ENCODE results near the gene FABP7.

Gene FABP7

GRCh38 chr6:122785891-122786290 lies 6.4 kb downstream of the FABP7 start:
- TF ChIP-seq ESRRG (CRISPR knock-in tag; IDR thresholded peaks at IDR 0.05) (no peak), SNAI2 (CRISPR knock-in tag; IDR thresholded peaks at IDR 0.05) (no peak), PATZ1 (CRISPR knock-in tag; IDR thresholded peaks at IDR 0.05; ENCODE audit: borderline replicate concordance) (no peak), GLIS3 (CRISPR knock-in tag; IDR thresholded peaks at IDR 0.05) (no peak), ARNTL (CRISPR knock-in tag; IDR thresholded peaks at IDR 0.05; ENCODE audit: borderline replicate concordance, low read depth) (no peak), ZC3H10 (CRISPR knock-in tag; IDR thresholded peaks at IDR 0.05) (no peak), ZFP30 (CRISPR knock-in tag; IDR thresholded peaks at IDR 0.05) (no peak), POU6F1 (CRISPR knock-in tag; IDR thresholded peaks at IDR 0.05; ENCODE audit: borderline replicate concordance, low read depth) (no peak), TCF4 (CRISPR knock-in tag; IDR thresholded peaks at IDR 0.05; ENCODE audit: borderline replicate concordance) (no peak), CSRNP3 (CRISPR knock-in tag; IDR thresholded peaks at IDR 0.05) (no peak), ZNF565 (CRISPR knock-in tag; conservative IDR thresholded peaks at IDR 0.05; ENCODE audit: low read depth) (no peak), CSDC2 (CRISPR knock-in tag; IDR thresholded peaks at IDR 0.05) (no peak), PPARA (CRISPR knock-in tag; IDR thresholded peaks at IDR 0.05; ENCODE audit: borderline replicate concordance) (no peak), ISL1 (CRISPR knock-in tag; IDR thresholded peaks at IDR 0.05) (no peak), TOX (CRISPR knock-in tag; IDR thresholded peaks at IDR 0.05; ENCODE audit: borderline replicate concordance) (no peak), CREB5 (CRISPR knock-in tag; IDR thresholded peaks at IDR 0.05; ENCODE audit: low read depth) (no peak)
- no peak for ATAC-seq

- TF ChIP-seq CREB5 (CRISPR knock-in tag; IDR thresholded peaks at IDR 0.05; ENCODE audit: low read depth) (no peak), TSHZ2 (CRISPR knock-in tag; IDR thresholded peaks at IDR 0.05) (no peak)
- ATAC-seq: no peak
Measured at GRCh38 chr6:122787721-122788120, 8.2 kb downstream of the FABP7 start.

GRCh38 chr6:122788208-122788607 lies 8.7 kb downstream of the FABP7 start:
- ATAC-seq: no peak
- TF ChIP-seq ZNF565 (CRISPR knock-in tag; conservative IDR thresholded peaks at IDR 0.05; ENCODE audit: low read depth) (no peak), GLIS3 (CRISPR knock-in tag; IDR thresholded peaks at IDR 0.05) (no peak), ZNF70 (CRISPR knock-in tag; IDR thresholded peaks at IDR 0.05) (no peak), CSDC2 (CRISPR knock-in tag; IDR thresholded peaks at IDR 0.05) (no peak), BACH2 (CRISPR knock-in tag; IDR thresholded peaks at IDR 0.05; ENCODE audit: borderline replicate concordance) (no peak), ARNTL (CRISPR knock-in tag; IDR thresholded peaks at IDR 0.05; ENCODE audit: borderline replicate concordance, low read depth) (no peak), ZNF8 (CRISPR knock-in tag; IDR thresholded peaks at IDR 0.05) (no peak), RARB (CRISPR knock-in tag; IDR thresholded peaks at IDR 0.05) (no peak), OSR1 (CRISPR knock-in tag; IDR thresholded peaks at IDR 0.05) (no peak), ZC3H10 (CRISPR knock-in tag; IDR thresholded peaks at IDR 0.05) (no peak), PATZ1 (CRISPR knock-in tag; IDR thresholded peaks at IDR 0.05; ENCODE audit: borderline replicate concordance) (no peak), CSRNP3 (CRISPR knock-in tag; IDR thresholded peaks at IDR 0.05) (no peak)
